Astrocyte (in vitro differentiated cells and primary cell): ENCODE results near the gene DDC. TPM values are rescaled to one million over a fixed set of nuclear protein-coding genes. Genes with fewer than 3 reads are reported as not detected.

Source experiments
- DNase-seq: peaks from one replicate; pipeline ENCODE4 v3.0.0-alpha.2; 2010; ENCODE audit warnings: low read depth
- FAIRE-seq: peaks from 2 replicates; lab custom pipeline; 2011; peaks lifted over from hg19 to GRCh38; lab: Jason Lieb, UNC
- H2AFZ ChIP-seq: 2 replicates; pipeline ENCODE4 v1.6.0; 2012; ENCODE audit warnings: low read depth, low read length, inconsistent platforms
- H3K27ac ChIP-seq: 2 replicates; pipeline ENCODE4 v1.5.1; 2011; ENCODE audit warnings: low read depth, low read length, inconsistent platforms
- H3K27me3 ChIP-seq: 2 replicates; pipeline ENCODE4 v1.6.0; 2011; ENCODE audit warnings: low read length, inconsistent platforms; ENCODE audit not compliant: insufficient read depth
- H3K36me3 ChIP-seq: 2 replicates; pipeline ENCODE4 v1.5.1; 2011; ENCODE audit warnings: low read length, inconsistent platforms; ENCODE audit not compliant: insufficient read depth
- H3K4me1 ChIP-seq: 2 replicates; pipeline ENCODE4 v1.5.1; 2011; ENCODE audit warnings: low read length, inconsistent platforms; ENCODE audit not compliant: insufficient read depth
- H3K4me2 ChIP-seq: 2 replicates; pipeline ENCODE4 v1.6.0; 2012; ENCODE audit warnings: low read length, inconsistent platforms
- H3K4me3 ChIP-seq: 2 replicates; pipeline ENCODE4 v1.5.1; 2011; ENCODE audit warnings: low read depth, mild to moderate bottlenecking, low read length, inconsistent platforms; ENCODE audit not compliant: insufficient read depth
- H3K79me2 ChIP-seq: 2 replicates; pipeline ENCODE4 v1.6.0; 2012; ENCODE audit warnings: mild to moderate bottlenecking, low read length, inconsistent platforms; ENCODE audit not compliant: insufficient read depth
- H3K9ac ChIP-seq: 2 replicates; pipeline ENCODE4 v1.6.0; 2012; ENCODE audit warnings: mild to moderate bottlenecking, low read length, inconsistent platforms
- H3K9me3 ChIP-seq: 2 replicates; pipeline ENCODE4 v1.5.1; 2012; ENCODE audit warnings: low read depth, mild to moderate bottlenecking, low read length, inconsistent platforms; ENCODE audit not compliant: insufficient read depth
- H4K20me1 ChIP-seq: 2 replicates; pipeline ENCODE4 v1.6.0; 2012; ENCODE audit warnings: low read length, inconsistent platforms; ENCODE audit not compliant: insufficient read depth
- H3K27ac Mint-ChIP-seq: one replicate; pipeline ENCODE4 v1.8.0; 2021; ENCODE audit warnings: mild to moderate bottlenecking, mixed read lengths; ENCODE audit not compliant: unreplicated experiment
- H3K27me3 Mint-ChIP-seq: one replicate; pipeline ENCODE4 v1.8.0; 2021; ENCODE audit warnings: low read depth, mixed read lengths; ENCODE audit not compliant: unreplicated experiment
- H3K36me3 Mint-ChIP-seq: one replicate; pipeline ENCODE4 v1.8.0; 2021; ENCODE audit warnings: low read depth, mixed read lengths; ENCODE audit not compliant: unreplicated experiment
- H3K4me1 Mint-ChIP-seq: one replicate; pipeline ENCODE4 v1.8.0; 2021; ENCODE audit warnings: low read depth, mixed read lengths; ENCODE audit not compliant: unreplicated experiment
- H3K4me3 Mint-ChIP-seq: one replicate; pipeline ENCODE4 v1.8.0; 2021; ENCODE audit warnings: mild to moderate bottlenecking, moderate library complexity, mixed read lengths; ENCODE audit not compliant: unreplicated experiment
- H3K9me3 Mint-ChIP-seq: one replicate; pipeline ENCODE4 v1.8.0; 2021; ENCODE audit warnings: mild to moderate bottlenecking, mixed read lengths; ENCODE audit not compliant: unreplicated experiment
- CTCF ChIP-seq: IDR thresholded peaks from 2 replicates; pipeline ENCODE4 v1.5.1; 2011; ENCODE audit warnings: low read depth, mild to moderate bottlenecking, inconsistent platforms, low read length, moderate library complexity; ENCODE audit not compliant: insufficient read depth
- EZH2 ChIP-seq: IDR thresholded peaks from 2 replicates; pipeline ENCODE4 v1.6.1; 2012; ENCODE audit warnings: mild to moderate bottlenecking, low read length, inconsistent platforms; ENCODE audit not compliant: insufficient read depth
- total RNA-seq: library from RNA; stranded (reverse); gene quantifications from 2 replicates; pipeline ENCODE4 v1.2.1, GENCODE V29; 2021

Gene DDC
- total RNA-seq, 1 donor from 2014 or later, result not detected

- Histone ChIP-seq H4K20me1 (no peaks in the 10 kb centered on the region), H3K27ac (no peak overlapping the region), H3K9ac (no peak overlapping the region), H3K4me1 (no peaks in the 10 kb centered on the region), H3K79me2 (no peaks in the 10 kb centered on the region), H3K27me3 (peaks cover 20% of the 10 kb centered on the region), H3K4me3 (no peak overlapping the region), H3K36me3 (no peaks in the 10 kb centered on the region), H3K9me3 (no peaks in the 10 kb centered on the region), H3K4me2 (no peak overlapping the region), H2AFZ (no peak overlapping the region)
- Mint-ChIP-seq H3K9me3 (peaks cover 2% of the 10 kb centered on the region), H3K27ac (no peak overlapping the region), H3K36me3 (no peaks in the 10 kb centered on the region), H3K4me1 (no peaks in the 10 kb centered on the region), H3K4me3 (no peak overlapping the region), H3K27me3 (peaks cover 32% of the 10 kb centered on the region)
- TF ChIP-seq CTCF (no peak), EZH2 (no peak)
- FAIRE-seq (no peak), DNase-seq (no peak)
Measured at GRCh38 chr7:50554431-50555322, 10.5 kb downstream of the DDC start.

GRCh38 chr7:50553973-50554372 is 11.2 kb downstream of the DDC start:
- Histone ChIP-seq H2AFZ (no peak overlapping the region), H3K9me3 (no peaks in the 10 kb centered on the region), H3K27me3 (peaks cover 18% of the 10 kb centered on the region), H3K36me3 (no peaks in the 10 kb centered on the region), H3K9ac (no peak overlapping the region), H3K27ac (no peak overlapping the region), H4K20me1 (no peaks in the 10 kb centered on the region), H3K4me3 (no peak overlapping the region), H3K4me2 (no peak overlapping the region), H3K4me1 (no peaks in the 10 kb centered on the region), H3K79me2 (no peaks in the 10 kb centered on the region)
- DNase-seq (no peak), FAIRE-seq (no peak)
- Mint-ChIP-seq H3K27ac (no peak overlapping the region), H3K9me3 (peaks cover 2% of the 10 kb centered on the region), H3K27me3 (peaks cover 28% of the 10 kb centered on the region), H3K4me1 (no peaks in the 10 kb centered on the region), H3K4me3 (no peak overlapping the region), H3K36me3 (no peaks in the 10 kb centered on the region)
- no peak for TF ChIP-seq EZH2
- TF ChIP-seq CTCF, result no peak

- TF ChIP-seq EZH2 (no peak), CTCF (no peak)
Measured at GRCh38 chr7:50552921-50553320, 12.3 kb downstream of the DDC start.

More at GRCh38 chr7:50552921-50553320, 12.3 kb downstream of the DDC start:
- H2AFZ ChIP-seq, result no peak overlapping the region
- no peak overlapping the region for H3K4me2 ChIP-seq
- no peak overlapping the region for H3K9ac ChIP-seq
- H3K9me3 ChIP-seq, result no peaks in the 10 kb centered on the region
- Mint-ChIP-seq H3K27me3 (peaks cover 32% of the 10 kb centered on the region), H3K4me1 (no peaks in the 10 kb centered on the region), H3K4me3 (no peak overlapping the region), H3K27ac (no peak overlapping the region), H3K9me3 (peaks cover 2% of the 10 kb centered on the region), H3K36me3 (no peaks in the 10 kb centered on the region)
- no peak overlapping the region for H3K4me3 ChIP-seq
- no peaks in the 10 kb centered on the region for H3K79me2 ChIP-seq
- no peaks in the 10 kb centered on the region for H3K36me3 ChIP-seq
- H4K20me1 ChIP-seq, result no peaks in the 10 kb centered on the region
- FAIRE-seq, result peak; percentile 13
- peak; percentile 37 for DNase-seq
- no peaks in the 10 kb centered on the region for H3K4me1 ChIP-seq
- H3K27me3 ChIP-seq, result peaks cover 12% of the 10 kb centered on the region
- no peak overlapping the region for H3K27ac ChIP-seq
